H7 (cell line): ENCODE data around the gene DIRAS1. TPM values are rescaled to one million over a fixed set of nuclear protein-coding genes. Genes with fewer than 3 reads are reported as not detected.
"Not testable (repeated sequence)": the region's sequence is repeated elsewhere in the genome, so short reads cannot be mapped to it uniquely, and the experiment has no call there.

ENCODE experiments used
- DNase-seq: peaks from one replicate; pipeline ENCODE4 v3.0.0; 2012
- H3K27me3 ChIP-seq: 2 replicates; pipeline ENCODE4 v1.6.0; 2011; ENCODE audit warnings: mild to moderate bottlenecking, low read length; ENCODE audit not compliant: control insufficient read depth, insufficient read depth
- H3K36me3 ChIP-seq: replicated peaks from 2 replicates; pipeline ENCODE4 v1.5.1; 2011; ENCODE audit warnings: low read length; ENCODE audit not compliant: control insufficient read depth, insufficient read depth
- H3K4me3 ChIP-seq: 2 replicates; pipeline ENCODE4 v1.5.1; 2011; ENCODE audit warnings: low read depth, mild to moderate bottlenecking, control low read depth, low read length, moderate library complexity; ENCODE audit not compliant: insufficient read depth
- total RNA-seq: library from RNA; depleted of rRNA; stranded (reverse); fragments of >200 nt; shearing (Covaris generic); gene quantifications from 2 replicates; pipeline ENCODE4 v1.2.3, GENCODE V29; 2014; rRNA removed

DIRAS1 gene
- total RNA-seq, 1 experiment from 2014 or later: 12.2 TPM

DNA sequence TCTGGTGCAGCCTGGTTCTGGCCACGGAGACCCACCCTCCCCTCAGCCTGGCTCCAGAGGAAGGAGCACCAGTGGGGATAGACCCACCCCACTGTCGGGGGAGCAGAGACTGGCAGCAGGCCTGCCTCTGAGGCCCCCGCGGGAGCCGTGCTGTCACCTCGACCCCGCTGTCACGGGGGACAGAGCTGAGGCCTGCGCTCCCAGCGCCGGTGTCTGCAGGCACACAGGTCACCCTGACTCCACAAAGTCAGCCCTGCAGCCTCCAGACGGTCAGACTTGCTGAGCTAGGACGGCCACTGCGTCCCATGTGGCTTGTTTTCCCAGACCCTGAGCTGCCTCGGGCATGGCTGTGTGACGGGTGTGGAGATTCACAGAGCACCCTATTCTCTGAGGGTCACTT, 51.0 kb downstream of the DIRAS1 start:
- no peak for DNase-seq
- H3K4me3 ChIP-seq: no peak overlapping the region
- H3K27me3 ChIP-seq: peaks cover 2% of the 10 kb centered on the region; the same call in 1 of the 2 replicates
- no peaks in the 10 kb centered on the region for H3K36me3 ChIP-seq

- Histone ChIP-seq H3K36me3 (no peaks in the 10 kb centered on the region), H3K4me3 (no peak overlapping the region), H3K27me3 (no peaks in the 10 kb centered on the region)
Observed at GRCh38 chr19:2668175-2668763, 52.9 kb downstream of the DIRAS1 start.

GRCh38 chr19:2667349-2667748, 53.8 kb downstream of the DIRAS1 start:
- H3K4me3 ChIP-seq, H3K27me3 ChIP-seq, H3K36me3 ChIP-seq, DNase-seq: not testable (repeated sequence)

More at GRCh38 chr19:2668175-2668763, 52.9 kb downstream of the DIRAS1 start:
- DNase-seq: no peak

DNA sequence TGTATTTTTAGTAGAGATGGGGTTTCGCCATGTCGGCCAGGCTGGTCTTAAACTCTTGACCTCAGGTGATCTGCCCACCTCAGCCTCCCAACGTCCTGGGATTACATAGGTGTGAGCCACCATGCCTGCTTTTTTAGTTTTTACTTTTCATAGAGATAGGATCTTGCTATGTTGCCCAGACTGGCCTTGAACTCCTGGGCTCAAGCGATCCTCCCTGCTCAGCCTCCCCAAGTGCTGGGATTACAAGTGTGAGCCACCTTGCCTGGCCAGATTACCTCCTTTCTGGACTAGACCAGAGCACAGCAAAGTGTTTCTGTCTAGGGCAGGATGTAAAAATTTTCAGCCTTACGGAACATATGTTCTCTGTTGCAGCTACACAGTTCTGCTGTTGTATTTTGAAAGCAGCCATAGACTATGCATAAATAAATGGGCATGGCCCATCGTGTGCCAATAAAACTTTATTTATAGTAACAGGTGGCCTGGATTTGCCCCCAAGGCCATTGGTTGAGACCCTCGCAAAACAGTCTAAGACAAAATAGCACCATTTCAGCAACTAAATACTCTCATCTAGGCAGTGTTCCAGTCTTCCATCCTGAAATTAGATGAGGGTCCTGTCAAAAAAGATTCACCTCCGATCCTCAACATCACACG, 54.7 kb downstream of the DIRAS1 start:
- H3K27me3 ChIP-seq: no peaks in the 10 kb centered on the region
- H3K36me3 ChIP-seq: no peaks in the 10 kb centered on the region
- no peak overlapping the region for H3K4me3 ChIP-seq
- no peak for DNase-seq

DNA sequence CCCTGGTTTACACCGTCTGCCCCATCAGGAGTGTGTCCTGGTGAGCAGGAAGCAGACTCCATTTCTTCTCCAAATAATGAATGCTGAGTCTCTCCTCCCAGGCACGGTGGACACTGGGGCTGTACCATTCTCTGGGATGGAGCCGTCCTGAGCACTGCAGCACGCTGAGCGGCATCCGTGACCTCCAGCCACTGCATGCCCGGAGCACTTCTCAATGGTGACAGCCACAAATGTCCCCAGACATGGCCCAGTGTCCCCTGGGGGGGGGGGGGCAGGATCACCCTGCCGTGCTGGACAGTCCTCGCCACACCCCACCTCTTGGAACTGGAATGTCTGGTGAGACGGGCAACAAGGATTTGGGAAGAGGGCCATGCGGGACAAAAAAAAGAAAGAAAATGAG, 56.1 kb downstream of the DIRAS1 start:
- Histone ChIP-seq H3K27me3 (no peaks in the 10 kb centered on the region), H3K4me3 (no peak overlapping the region), H3K36me3 (no peaks in the 10 kb centered on the region)
- no peak for DNase-seq

Other genes with a start within 250 kb of the DIRAS1 start
- gene GADD45B, start 245.2 kb downstream of the DIRAS1 start, total RNA-seq: 29.4 and 39.9 TPM in 2 replicates
- 1.1 and 1.5 TPM in 2 replicates for gene GNG7, start 18.7 kb downstream of the DIRAS1 start, total RNA-seq
- 42.5 and 45.8 TPM in 2 replicates for gene SLC39A3, start 18.6 kb upstream of the DIRAS1 start, total RNA-seq
- gene SGTA, start 61.9 kb upstream of the DIRAS1 start, total RNA-seq: 97.4 and 103 TPM in 2 replicates
- gene THOP1, start 64.1 kb upstream of the DIRAS1 start, total RNA-seq: 206 and 287 TPM in 2 replicates
- 5.3 and 6.8 TPM in 2 replicates for gene ZNF554, start 98.5 kb upstream of the DIRAS1 start, total RNA-seq
- 1.9 and 2.0 TPM in 2 replicates for gene ZNF555, start 120.1 kb upstream of the DIRAS1 start, total RNA-seq
- gene ZNF556, start 146.0 kb upstream of the DIRAS1 start, total RNA-seq: under 0.01 TPM in 2 replicates
- gene ZNF57, start 179.6 kb upstream of the DIRAS1 start, total RNA-seq: 1.7 and 2.9 TPM in 2 replicates
- gene ZNF77, start 223.6 kb upstream of the DIRAS1 start, total RNA-seq: 4.6 and 5.5 TPM in 2 replicates